H7 (cell line): ENCODE data around the gene PRXL2A. TPM values are rescaled to one million over a fixed set of nuclear protein-coding genes. Genes with fewer than 3 reads are reported as not detected.
A peak's percentile ranks its signal among the peaks of the same experiment; 100 is the strongest.
"Not testable (repeated sequence)": the region's sequence is repeated elsewhere in the genome, so short reads cannot be mapped to it uniquely, and the experiment has no call there.

Source experiments
- DNase-seq: peaks from one replicate; pipeline ENCODE4 v3.0.0; 2012
- H3K27me3 ChIP-seq: 2 replicates; pipeline ENCODE4 v1.6.0; 2011; ENCODE audit warnings: mild to moderate bottlenecking, low read length; ENCODE audit not compliant: control insufficient read depth, insufficient read depth
- H3K36me3 ChIP-seq: replicated peaks from 2 replicates; pipeline ENCODE4 v1.5.1; 2011; ENCODE audit warnings: low read length; ENCODE audit not compliant: control insufficient read depth, insufficient read depth
- H3K4me3 ChIP-seq: 2 replicates; pipeline ENCODE4 v1.5.1; 2011; ENCODE audit warnings: low read depth, mild to moderate bottlenecking, control low read depth, low read length, moderate library complexity; ENCODE audit not compliant: insufficient read depth
- total RNA-seq: library from RNA; depleted of rRNA; stranded (reverse); fragments of >200 nt; shearing (Covaris generic); gene quantifications from 2 replicates; pipeline ENCODE4 v1.2.3, GENCODE V29; 2014

The PRXL2A gene
- total RNA-seq, 1 experiment from 2014 or later = 35.0 TPM

- not testable (repeated sequence) for H3K27me3 ChIP-seq, H3K36me3 ChIP-seq, H3K4me3 ChIP-seq, DNase-seq
Measured at GRCh38 chr10:80417256-80417655, 8.9 kb downstream of the PRXL2A start.

- peaks cover 5% of the 10 kb centered on the region for H3K36me3 ChIP-seq
- no peaks in the 10 kb centered on the region for H3K27me3 ChIP-seq
- no peak overlapping the region for H3K4me3 ChIP-seq
- no peak for DNase-seq
Measured at GRCh38 chr10:80421050-80421706, 12.8 kb downstream of the PRXL2A start.

GRCh38 chr10:80421707-80422536 is 13.6 kb downstream of the PRXL2A start:
- Histone ChIP-seq H3K4me3 (no peak overlapping the region), H3K27me3 (no peaks in the 10 kb centered on the region), H3K36me3 (peaks cover 5% of the 10 kb centered on the region)
- DNase-seq = no peak

- H3K4me3 ChIP-seq = no peak overlapping the region
- no peaks in the 10 kb centered on the region for H3K27me3 ChIP-seq
- peaks cover 7% of the 10 kb centered on the region for H3K36me3 ChIP-seq
- no peak for DNase-seq
Measured at GRCh38 chr10:80425901-80426300, 17.6 kb downstream of the PRXL2A start.

GRCh38 chr10:80427541-80427940 is 19.2 kb downstream of the PRXL2A start:
- no peak for DNase-seq
- Histone ChIP-seq H3K36me3 (peaks cover 7% of the 10 kb centered on the region), H3K27me3 (no peaks in the 10 kb centered on the region), H3K4me3 (no peak overlapping the region)

- no peaks in the 10 kb centered on the region for H3K27me3 ChIP-seq
- H3K4me3 ChIP-seq = no peak overlapping the region
- peaks cover 6% of the 10 kb centered on the region for H3K36me3 ChIP-seq
- no peak for DNase-seq
Measured at GRCh38 chr10:80429521-80429973, 21.2 kb downstream of the PRXL2A start.

- Histone ChIP-seq H3K27me3 (no peaks in the 10 kb centered on the region), H3K4me3 (no peak overlapping the region), H3K36me3 (peaks cover 2% of the 10 kb centered on the region)
- no peak for DNase-seq
Measured at GRCh38 chr10:80433134-80433533, 24.8 kb downstream of the PRXL2A start.

GRCh38 chr10:80436446-80437098 is 28.2 kb downstream of the PRXL2A start:
- no peak for DNase-seq
- Histone ChIP-seq H3K4me3 (no peak overlapping the region), H3K27me3 (no peaks in the 10 kb centered on the region), H3K36me3 (peaks cover 1% of the 10 kb centered on the region)

- H3K4me3 ChIP-seq = no peak overlapping the region
- peak; percentile 51 for DNase-seq
- no peaks in the 10 kb centered on the region for H3K27me3 ChIP-seq
- H3K36me3 ChIP-seq = 0 out of 2 replicates have a peak, but pooled peaks cover 1% of the 10 kb centered on the region
Measured at GRCh38 chr10:80437227-80437626, 28.9 kb downstream of the PRXL2A start.

GRCh38 chr10:80441831-80442230 is 33.5 kb downstream of the PRXL2A start:
- Histone ChIP-seq H3K4me3 (no peak overlapping the region), H3K27me3 (no peaks in the 10 kb centered on the region), H3K36me3 (no peaks in the 10 kb centered on the region)
- DNase-seq = no peak

- no peaks in the 10 kb centered on the region for H3K36me3 ChIP-seq
- no peak overlapping the region for H3K4me3 ChIP-seq
- no peaks in the 10 kb centered on the region for H3K27me3 ChIP-seq
- no peak for DNase-seq
Measured at GRCh38 chr10:80442879-80443278, 34.5 kb downstream of the PRXL2A start.

- DNase-seq = no peak
- Histone ChIP-seq H3K4me3 (no peak overlapping the region), H3K36me3 (no peaks in the 10 kb centered on the region), H3K27me3 (no peaks in the 10 kb centered on the region)
Measured at GRCh38 chr10:80443531-80443974, 35.2 kb downstream of the PRXL2A start.

GRCh38 chr10:80444124-80444523 is 35.8 kb downstream of the PRXL2A start:
- no peaks in the 10 kb centered on the region for H3K27me3 ChIP-seq
- no peak overlapping the region for H3K4me3 ChIP-seq
- DNase-seq = no peak
- H3K36me3 ChIP-seq = no peaks in the 10 kb centered on the region

- Histone ChIP-seq H3K27me3 (no peaks in the 10 kb centered on the region), H3K4me3 (no peak overlapping the region), H3K36me3 (no peaks in the 10 kb centered on the region)
- peak; percentile 70 for DNase-seq
Measured at GRCh38 chr10:80444646-80445319, 36.4 kb downstream of the PRXL2A start.
